Stomach smooth muscle (tissue), 2 donors: Measurements from ENCODE around the gene FAP.

Source experiments
- H3K27ac ChIP-seq: one replicate; pipeline ENCODE4 v1.7.0; 2013; ENCODE audit warnings: mild to moderate bottlenecking, low read length, inconsistent platforms
- H3K27me3 ChIP-seq, 2 donors: one replicate each; pipeline ENCODE4 v1.7.0; 2013; ENCODE audit warnings: low read length in 2 of 2; ENCODE audit not compliant: insufficient read depth in 2 of 2, control insufficient read depth in 1 of 2
- H3K36me3 ChIP-seq, 2 donors: one replicate each; pipeline ENCODE4 v1.7.0; 2013; ENCODE audit warnings: low read length in 2 of 2; ENCODE audit not compliant: control insufficient read depth in 2 of 2, insufficient read depth in 2 of 2
- H3K4me1 ChIP-seq: one replicate; pipeline ENCODE4 v1.7.0; 2013; ENCODE audit warnings: low read length; ENCODE audit not compliant: control insufficient read depth, insufficient read depth
- H3K4me3 ChIP-seq, 2 donors: one replicate each; pipeline ENCODE4 v1.7.0; 2013; ENCODE audit warnings: low read length in 2 of 2
- H3K9ac ChIP-seq, 2 donors: one replicate each; pipeline ENCODE4 v1.7.0; 2013; ENCODE audit warnings: low read length in 2 of 2, mild to moderate bottlenecking in 1 of 2
- H3K9me3 ChIP-seq, 2 donors: one replicate each; pipeline ENCODE4 v1.7.0; 2013; ENCODE audit warnings: low read length in 2 of 2; ENCODE audit not compliant: control insufficient read depth in 2 of 2
- donor health status: healthy.
- donor health status: Pancreatic carcinoma.

The FAP gene

GRCh38 chr2:162261032-162261945 lies 18.0 kb upstream of the FAP start:
- Histone ChIP-seq H3K9ac (no peak overlapping the region), H3K4me1 (no peaks in the 10 kb centered on the region), H3K36me3 (no peaks in the 10 kb centered on the region), H3K9me3 (no peaks in the 10 kb centered on the region), H3K4me3 (no peak overlapping the region), H3K27ac (no peak overlapping the region), H3K27me3 (no peaks in the 10 kb centered on the region)

- H3K4me1 ChIP-seq, result no peaks in the 10 kb centered on the region
- H3K27ac ChIP-seq, result no peak overlapping the region
Measured at GRCh38 chr2:162258686-162259085, 15.4 kb upstream of the FAP start.

GRCh38 chr2:162258169-162258568 lies 14.9 kb upstream of the FAP start:
- Histone ChIP-seq H3K9ac (no peak overlapping the region), H3K4me1 (no peaks in the 10 kb centered on the region), H3K4me3 (no peak overlapping the region), H3K27me3 (no peaks in the 10 kb centered on the region), H3K36me3 (no peaks in the 10 kb centered on the region), H3K27ac (no peak overlapping the region), H3K9me3 (peaks cover 0 to 2% of the 10 kb centered on the region in 2 donors)

More at GRCh38 chr2:162258686-162259085, 15.4 kb upstream of the FAP start:
- H3K36me3 ChIP-seq, result no peaks in the 10 kb centered on the region
- H3K9me3 ChIP-seq, result peaks cover 0 to 2% of the 10 kb centered on the region in 2 donors
- no peak overlapping the region for H3K4me3 ChIP-seq
- no peak overlapping the region for H3K9ac ChIP-seq
- no peaks in the 10 kb centered on the region for H3K27me3 ChIP-seq

- Histone ChIP-seq H3K27me3 (no peaks in the 10 kb centered on the region), H3K36me3 (no peaks in the 10 kb centered on the region), H3K4me3 (no peak overlapping the region), H3K9me3 (peaks cover 0 to 2% of the 10 kb centered on the region in 2 donors), H3K27ac (no peak overlapping the region), H3K9ac (no peak overlapping the region), H3K4me1 (no peaks in the 10 kb centered on the region)
Measured at GRCh38 chr2:162257425-162257824, 14.2 kb upstream of the FAP start.

- Histone ChIP-seq H3K36me3 (no peaks in the 10 kb centered on the region), H3K4me3 (no peak overlapping the region), H3K9ac (no peak overlapping the region), H3K9me3 (peaks cover 0 to 2% of the 10 kb centered on the region in 2 donors), H3K27me3 (no peaks in the 10 kb centered on the region), H3K4me1 (no peaks in the 10 kb centered on the region), H3K27ac (no peak overlapping the region)
Measured at GRCh38 chr2:162256591-162256991, 13.3 kb upstream of the FAP start.

- H3K9me3 ChIP-seq, result peaks cover 0 to 2% of the 10 kb centered on the region in 2 donors
- no peak overlapping the region for H3K9ac ChIP-seq
- H3K36me3 ChIP-seq, result no peaks in the 10 kb centered on the region
- H3K27me3 ChIP-seq, result no peaks in the 10 kb centered on the region
- no peak overlapping the region for H3K4me3 ChIP-seq
- H3K4me1 ChIP-seq, result no peaks in the 10 kb centered on the region
- H3K27ac ChIP-seq, result no peak overlapping the region
Measured at GRCh38 chr2:162254236-162254871, 11.1 kb upstream of the FAP start.

GRCh38 chr2:162253435-162253834 lies 10.2 kb upstream of the FAP start:
- Histone ChIP-seq H3K9me3 (peaks cover 0 to 2% of the 10 kb centered on the region in 2 donors), H3K4me3 (no peak overlapping the region), H3K36me3 (no peaks in the 10 kb centered on the region), H3K9ac (no peak overlapping the region), H3K4me1 (no peaks in the 10 kb centered on the region), H3K27ac (no peak overlapping the region), H3K27me3 (no peaks in the 10 kb centered on the region)

- Histone ChIP-seq H3K4me3 (no peak overlapping the region), H3K36me3 (no peaks in the 10 kb centered on the region), H3K9me3 (peaks cover 0 to 2% of the 10 kb centered on the region in 2 donors), H3K27ac (no peak overlapping the region), H3K4me1 (no peaks in the 10 kb centered on the region), H3K9ac (no peak overlapping the region), H3K27me3 (no peaks in the 10 kb centered on the region)
Measured at GRCh38 chr2:162252153-162252552, 8.9 kb upstream of the FAP start.

GRCh38 chr2:162245781-162246180 lies 2.5 kb upstream of the FAP start:
- Histone ChIP-seq H3K27me3 (no peaks in the 10 kb centered on the region), H3K4me1 (peaks cover 7% of the 10 kb centered on the region), H3K36me3 (no peaks in the 10 kb centered on the region), H3K9me3 (no peaks in the 10 kb centered on the region), H3K27ac (no peak overlapping the region), H3K9ac (no peak overlapping the region), H3K4me3 (no peak overlapping the region)

GRCh38 chr2:162245061-162245460 lies 1.8 kb upstream of the FAP start:
- H3K9me3 ChIP-seq, result no peaks in the 10 kb centered on the region
- H3K9ac ChIP-seq, result no peak overlapping the region
- peaks cover 7% of the 10 kb centered on the region for H3K4me1 ChIP-seq
- no peaks in the 10 kb centered on the region for H3K27me3 ChIP-seq
- no peak overlapping the region for H3K4me3 ChIP-seq
- peak overlapping the region; percentile 24 for H3K27ac ChIP-seq
- H3K36me3 ChIP-seq, result no peaks in the 10 kb centered on the region
